ENCODE data around the gene TMEM209. TPM values are rescaled to one million over a fixed set of nuclear protein-coding genes. Genes with fewer than 3 reads are reported as not detected.
A peak's percentile ranks its signal among the peaks of the same experiment; 100 is the strongest.
"Not testable (repeated sequence)": the region's sequence is repeated elsewhere in the genome, so short reads cannot be mapped to it uniquely, and the experiment has no call there.

Gene TMEM209
- total RNA-seq, 1 donor from 2014 or later: 14.8 TPM

- H3K9me3 Mint-ChIP-seq (ENCODE audit: low read depth): no peaks in the 10 kb centered on the region
- TF ChIP-seq CTCF (IDR thresholded peaks at IDR 0.05): no peak
- peaks cover 29% of the 10 kb centered on the region for H3K36me3 Mint-ChIP-seq (ENCODE audit: low read depth)
- peaks cover 19% of the 10 kb centered on the region for H3K4me1 Mint-ChIP-seq (ENCODE audit: low read depth)
- no peak for DNase-seq (ENCODE audit: low spot score)
- H3K27me3 Mint-ChIP-seq (ENCODE audit: low read depth): no peaks in the 10 kb centered on the region
- H3K4me3 Mint-ChIP-seq (ENCODE audit: unreplicated experiment): no peak overlapping the region
- H3K27ac Mint-ChIP-seq (ENCODE audit: unreplicated experiment): peak overlapping the region; percentile 71
These were observed 77.8 kb downstream of the TMEM209 start for GRCh38 chr7:130127404-130127803.

DNA sequence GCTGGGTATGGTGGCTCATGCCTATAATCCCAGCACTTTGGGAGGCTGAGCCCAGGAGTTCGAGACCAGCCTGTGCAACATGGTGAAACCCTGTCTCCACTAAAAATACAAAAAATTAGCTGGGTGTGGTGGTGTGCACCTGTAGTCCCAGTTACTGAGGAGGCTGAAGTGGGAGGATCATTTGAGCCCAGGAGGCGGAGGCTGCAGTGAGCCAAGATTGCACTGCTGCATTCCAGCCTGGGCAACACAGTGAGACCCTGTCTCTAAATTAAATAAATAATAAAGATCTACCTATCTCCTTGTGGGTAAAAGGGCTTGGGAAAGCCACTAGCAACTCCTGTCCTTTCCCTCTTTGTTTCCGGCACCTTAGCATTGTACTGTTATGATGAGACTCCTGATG lies 78.4 kb downstream of the TMEM209 start:
- H3K27ac Mint-ChIP-seq (ENCODE audit: unreplicated experiment): peak overlapping the region; percentile 22
- H3K27me3 Mint-ChIP-seq (ENCODE audit: low read depth); H3K9me3 Mint-ChIP-seq (ENCODE audit: low read depth); DNase-seq (ENCODE audit: low spot score); H3K4me3 Mint-ChIP-seq (ENCODE audit: unreplicated experiment): not testable (repeated sequence)
- peaks cover 35% of the 10 kb centered on the region for H3K36me3 Mint-ChIP-seq (ENCODE audit: low read depth)
- peaks cover 19% of the 10 kb centered on the region for H3K4me1 Mint-ChIP-seq (ENCODE audit: low read depth)

- H3K27ac Mint-ChIP-seq (ENCODE audit: unreplicated experiment): no peak overlapping the region
- TF ChIP-seq CTCF (IDR thresholded peaks at IDR 0.05): no peak
- H3K36me3 Mint-ChIP-seq (ENCODE audit: low read depth): peaks cover 26% of the 10 kb centered on the region
- DNase-seq (ENCODE audit: low spot score): no peak
- no peaks in the 10 kb centered on the region for H3K9me3 Mint-ChIP-seq (ENCODE audit: low read depth)
- no peaks in the 10 kb centered on the region for H3K27me3 Mint-ChIP-seq (ENCODE audit: low read depth)
- H3K4me3 Mint-ChIP-seq (ENCODE audit: unreplicated experiment): no peak overlapping the region
- H3K4me1 Mint-ChIP-seq (ENCODE audit: low read depth): peaks cover 19% of the 10 kb centered on the region
These were observed 80.5 kb downstream of the TMEM209 start for GRCh38 chr7:130124711-130125110.

DNA sequence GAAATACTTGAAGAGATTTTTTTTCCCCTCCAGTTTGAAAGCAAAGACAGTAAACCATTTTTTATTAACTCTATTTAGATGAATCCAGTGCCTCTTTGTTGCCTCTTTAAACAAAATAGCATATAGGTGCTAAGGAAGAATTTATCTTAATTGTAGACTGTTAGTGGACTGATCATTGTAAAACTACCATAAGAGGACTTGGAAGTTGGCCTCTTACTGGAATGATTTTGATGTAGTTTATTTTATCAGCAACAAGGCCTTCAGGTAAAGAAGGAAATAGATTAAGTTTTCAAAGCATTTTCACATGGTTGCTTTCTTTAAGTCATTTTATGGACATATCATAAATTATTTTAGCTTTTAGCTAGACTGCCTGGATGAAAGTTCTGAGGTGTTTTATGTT lies 81.7 kb downstream of the TMEM209 start:
- DNase-seq (ENCODE audit: low spot score): no peak
- H3K9me3 Mint-ChIP-seq (ENCODE audit: low read depth): no peaks in the 10 kb centered on the region
- peaks cover 16% of the 10 kb centered on the region for H3K4me1 Mint-ChIP-seq (ENCODE audit: low read depth)
- H3K27ac Mint-ChIP-seq (ENCODE audit: unreplicated experiment): no peak overlapping the region
- no peaks in the 10 kb centered on the region for H3K27me3 Mint-ChIP-seq (ENCODE audit: low read depth)
- no peak overlapping the region for H3K4me3 Mint-ChIP-seq (ENCODE audit: unreplicated experiment)
- no peak for TF ChIP-seq CTCF (IDR thresholded peaks at IDR 0.05)
- peaks cover 23% of the 10 kb centered on the region for H3K36me3 Mint-ChIP-seq (ENCODE audit: low read depth)

DNA sequence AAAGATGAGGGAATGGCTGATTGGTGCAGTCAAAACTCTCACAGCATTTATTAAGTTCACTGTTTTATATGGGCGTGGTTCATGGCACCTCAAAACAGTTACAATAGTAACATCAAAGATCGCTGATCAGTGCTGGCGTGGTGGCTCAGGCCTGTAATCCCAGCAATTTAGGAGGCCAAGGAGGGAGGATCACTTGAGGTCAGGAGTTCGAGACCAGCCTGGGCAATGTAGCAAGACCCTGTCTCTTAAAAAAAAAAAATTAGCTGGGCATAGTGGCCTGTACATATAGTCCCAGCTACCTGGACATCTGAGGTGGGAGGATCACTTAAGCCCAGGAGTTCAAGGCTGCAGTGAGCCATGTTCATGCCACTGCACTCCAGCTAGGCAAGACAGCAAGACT lies 86.4 kb downstream of the TMEM209 start:
- Mint-ChIP-seq H3K4me1 (ENCODE audit: low read depth) (no peaks in the 10 kb centered on the region), H3K27me3 (ENCODE audit: low read depth) (no peaks in the 10 kb centered on the region), H3K36me3 (ENCODE audit: low read depth) (peaks cover 26% of the 10 kb centered on the region), H3K27ac (ENCODE audit: unreplicated experiment) (no peak overlapping the region), H3K9me3 (ENCODE audit: low read depth) (no peaks in the 10 kb centered on the region), H3K4me3 (ENCODE audit: unreplicated experiment) (no peak overlapping the region)
- no peak for DNase-seq (ENCODE audit: low spot score)
- no peak for TF ChIP-seq CTCF (IDR thresholded peaks at IDR 0.05)

- Mint-ChIP-seq H3K9me3 (ENCODE audit: low read depth) (no peaks in the 10 kb centered on the region), H3K36me3 (ENCODE audit: low read depth) (peaks cover 26% of the 10 kb centered on the region), H3K4me3 (ENCODE audit: unreplicated experiment) (no peak overlapping the region), H3K4me1 (ENCODE audit: low read depth) (no peaks in the 10 kb centered on the region), H3K27ac (ENCODE audit: unreplicated experiment) (no peak overlapping the region), H3K27me3 (ENCODE audit: low read depth) (no peaks in the 10 kb centered on the region)
- no peak for DNase-seq (ENCODE audit: low spot score)
- TF ChIP-seq CTCF (IDR thresholded peaks at IDR 0.05): no peak
These were observed 86.9 kb downstream of the TMEM209 start for GRCh38 chr7:130118294-130118693.

Data from chondrocyte (in vitro differentiated cells).